EH (cell line): ENCODE results near the gene COX6B1.
"Not testable (repeated sequence)": the region's sequence is repeated elsewhere in the genome, so short reads cannot be mapped to it uniquely, and the experiment has no call there.

Experiments used
- DNase-seq: peaks from one replicate; pipeline ENCODE4 v3.0.0-alpha.2; 2015; ENCODE audit warnings: low read depth

COX6B1 gene, protein sequence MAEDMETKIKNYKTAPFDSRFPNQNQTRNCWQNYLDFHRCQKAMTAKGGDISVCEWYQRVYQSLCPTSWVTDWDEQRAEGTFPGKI

DNA sequence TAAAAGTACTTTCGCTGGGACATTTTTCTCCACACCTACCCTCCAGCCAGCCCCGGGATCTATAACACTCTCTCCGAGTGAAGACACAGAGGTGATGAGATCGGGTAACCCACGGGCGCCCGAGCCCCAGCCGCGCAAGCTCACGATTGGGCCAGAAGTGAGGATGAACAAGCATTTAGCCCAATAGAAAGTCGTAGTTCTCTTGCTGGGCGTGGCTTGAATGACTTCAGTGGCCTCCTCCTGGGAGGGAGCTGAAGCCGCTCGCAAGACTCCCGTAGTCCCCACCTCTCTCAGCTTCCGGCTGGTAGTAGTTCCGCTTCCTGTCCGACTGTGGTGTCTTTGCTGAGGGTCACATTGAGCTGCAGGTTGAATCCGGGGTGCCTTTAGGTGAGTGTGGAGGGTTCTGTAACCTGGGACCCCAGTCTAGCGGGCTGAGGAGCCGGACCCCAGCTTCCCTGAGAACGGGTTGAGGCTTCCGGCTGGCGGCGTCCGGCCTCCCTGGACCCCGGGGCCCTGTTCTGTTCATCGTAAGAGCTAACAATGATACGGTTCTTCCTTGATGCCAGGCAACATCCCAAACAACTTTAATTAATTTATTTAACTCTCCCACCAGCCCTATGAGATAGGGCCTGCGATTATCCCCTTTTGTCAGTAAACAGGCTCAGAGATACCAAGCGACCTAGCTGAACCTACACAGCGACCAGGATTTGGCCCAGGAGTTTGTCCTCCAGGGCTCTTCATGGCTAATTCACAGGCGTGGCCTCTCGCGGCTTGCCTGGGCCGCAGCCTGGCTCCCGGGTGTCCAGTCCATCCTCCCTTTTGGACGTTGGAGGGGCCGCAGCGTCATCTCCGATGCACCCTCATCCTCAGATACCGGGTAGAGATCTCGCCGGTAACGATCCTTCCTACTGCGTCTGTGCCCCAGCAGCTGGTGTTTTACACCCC, at the start of gene COX6B1:
Gene COX6B1, plus strand, starts transcription at position 307 of the 945 bp plus-strand sequence. CDS start 2,921 bp downstream, outside the sequence.
- peak; percentile 98 for DNase-seq

DNA sequence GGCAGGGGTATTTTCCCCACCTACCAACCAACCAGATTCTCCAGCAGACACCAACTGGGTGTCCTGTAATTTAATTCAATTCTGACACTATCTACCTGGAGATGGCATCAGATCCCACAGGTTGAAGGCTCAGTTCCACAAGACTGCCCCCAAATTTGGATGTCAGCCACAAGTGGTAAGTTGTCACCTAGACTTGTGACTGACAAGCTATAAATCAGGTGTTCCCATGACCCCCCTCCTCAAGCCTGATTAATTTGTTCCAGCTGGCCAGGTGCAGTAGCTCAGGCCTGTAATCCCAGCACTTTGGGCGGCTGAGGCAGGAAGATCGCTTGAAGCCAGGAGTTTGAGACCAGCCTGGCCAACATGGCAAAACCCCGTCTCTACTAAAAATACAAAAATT, 46.2 kb upstream of the COX6B1 start:
- DNase-seq = no peak

DNA sequence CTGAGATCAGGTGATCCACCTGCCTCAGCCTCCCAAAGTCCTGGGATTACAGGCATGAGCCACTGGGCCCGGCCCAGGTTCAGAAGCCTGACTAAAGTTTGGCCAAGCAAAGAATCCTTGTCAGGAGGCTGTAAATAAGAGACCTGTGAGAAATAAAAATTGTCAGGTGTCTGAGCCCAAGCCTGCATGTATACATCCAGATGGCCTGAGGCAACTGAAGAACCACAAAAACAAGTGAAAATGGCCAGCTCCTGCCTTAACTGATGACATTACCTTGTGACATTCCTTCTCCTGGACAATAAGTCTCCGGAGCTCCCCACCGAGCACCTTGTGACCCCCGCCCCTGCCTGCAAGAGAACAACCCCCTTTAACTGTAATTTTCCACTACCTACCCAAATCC, 43.7 kb upstream of the COX6B1 start:
- not testable (repeated sequence) for DNase-seq

DNA sequence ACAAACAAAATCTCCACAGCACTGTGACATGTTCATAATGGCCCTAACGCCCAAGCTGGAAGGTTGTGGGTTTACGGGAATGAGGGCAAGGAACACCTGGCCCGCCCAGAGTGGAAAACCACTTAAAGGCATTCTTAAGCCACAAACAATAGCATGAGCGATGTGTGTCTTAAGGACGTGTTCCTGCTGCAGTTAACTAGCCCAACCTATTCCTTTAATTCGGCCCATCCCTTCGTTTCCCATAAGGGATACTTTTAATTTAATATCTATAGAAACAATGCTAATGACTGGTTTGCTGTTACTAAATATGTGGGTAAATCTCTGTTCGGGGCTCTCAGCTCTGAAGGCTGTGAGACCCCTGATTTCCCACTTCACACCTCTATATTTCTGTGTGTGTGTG, 41.0 kb upstream of the COX6B1 start:
- DNase-seq = not testable (repeated sequence)

DNA sequence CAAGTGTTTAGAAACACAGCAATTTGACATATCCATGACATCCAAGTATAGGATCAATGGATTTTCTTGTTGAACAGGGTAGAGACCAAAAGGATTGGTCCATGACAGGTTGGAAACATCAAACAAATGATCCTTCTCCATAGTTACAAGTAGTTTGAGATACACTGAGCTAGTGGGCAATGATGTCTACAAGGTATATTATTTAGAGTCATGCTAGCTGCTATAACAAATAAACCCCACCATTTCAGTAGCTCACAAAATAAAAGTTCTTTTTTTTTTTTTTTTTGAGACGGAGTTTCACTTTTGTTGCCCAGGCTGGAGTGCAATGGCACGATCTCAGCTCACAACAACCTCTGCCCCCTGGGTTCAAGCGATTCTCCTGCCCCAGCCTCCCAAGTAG, 40.5 kb upstream of the COX6B1 start:
- no peak for DNase-seq

DNA sequence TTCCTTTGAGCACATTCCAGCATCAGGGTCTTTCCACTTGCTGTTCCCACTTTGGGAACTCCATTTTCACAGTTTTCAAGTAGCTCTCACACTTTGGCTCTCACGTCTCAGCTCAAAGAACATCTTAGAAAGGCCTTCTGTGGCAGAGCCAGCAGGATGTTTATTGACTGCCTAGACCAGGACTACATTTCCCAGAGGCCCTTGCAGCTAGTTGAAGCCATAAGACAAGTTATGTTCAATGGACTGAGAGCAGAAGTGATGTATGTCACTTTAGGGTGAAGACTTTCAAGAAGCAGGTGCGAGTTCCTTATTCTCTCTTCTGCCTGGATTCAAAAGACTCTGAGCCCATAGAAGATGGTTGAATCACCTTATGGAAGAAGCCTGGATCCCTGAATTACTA, 39.9 kb upstream of the COX6B1 start:
- peak; percentile 3 for DNase-seq

DNA sequence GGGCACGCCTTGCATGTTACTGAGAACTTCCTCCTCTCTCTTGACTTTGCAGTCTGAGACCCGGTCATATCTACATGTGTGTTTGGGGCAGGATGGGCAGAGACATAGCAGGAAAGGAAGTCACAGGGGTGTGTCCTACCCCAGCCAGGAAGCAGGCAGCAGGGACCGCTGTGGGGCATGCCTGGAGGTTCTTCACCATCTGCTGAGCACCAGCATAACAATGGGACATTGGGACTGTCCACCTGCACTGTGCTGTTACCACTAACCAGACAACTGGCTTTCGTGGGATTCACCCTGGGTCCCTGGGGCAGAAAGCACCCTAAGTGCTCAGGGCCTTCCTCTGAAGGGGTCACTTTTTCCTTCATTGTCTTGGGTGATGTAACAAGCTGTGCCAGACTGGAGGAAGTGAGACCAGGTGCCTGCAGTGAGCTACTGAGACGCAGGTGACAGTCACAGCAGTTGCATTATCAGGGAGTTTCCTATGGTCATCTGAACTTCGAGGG, 38.2 kb upstream of the COX6B1 start:
- DNase-seq = no peak

DNA sequence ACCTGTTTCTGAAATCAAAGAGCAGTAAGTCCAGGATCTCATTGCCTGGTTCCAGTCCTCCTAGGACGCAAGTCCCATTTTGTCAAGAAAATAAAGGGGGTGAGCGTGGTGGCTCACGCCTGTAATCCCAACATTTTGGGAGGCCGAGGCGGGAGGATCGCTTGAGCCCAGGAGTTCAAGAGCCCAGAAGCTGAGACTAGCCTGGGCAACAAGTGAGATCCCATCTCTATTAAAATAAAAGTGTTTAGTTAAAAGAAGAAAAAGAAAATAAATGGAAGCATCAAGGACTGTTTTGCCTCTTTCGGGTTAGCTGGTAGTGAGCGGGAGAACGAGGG, 35.9 kb upstream of the COX6B1 start:
- DNase-seq = no peak

DNA sequence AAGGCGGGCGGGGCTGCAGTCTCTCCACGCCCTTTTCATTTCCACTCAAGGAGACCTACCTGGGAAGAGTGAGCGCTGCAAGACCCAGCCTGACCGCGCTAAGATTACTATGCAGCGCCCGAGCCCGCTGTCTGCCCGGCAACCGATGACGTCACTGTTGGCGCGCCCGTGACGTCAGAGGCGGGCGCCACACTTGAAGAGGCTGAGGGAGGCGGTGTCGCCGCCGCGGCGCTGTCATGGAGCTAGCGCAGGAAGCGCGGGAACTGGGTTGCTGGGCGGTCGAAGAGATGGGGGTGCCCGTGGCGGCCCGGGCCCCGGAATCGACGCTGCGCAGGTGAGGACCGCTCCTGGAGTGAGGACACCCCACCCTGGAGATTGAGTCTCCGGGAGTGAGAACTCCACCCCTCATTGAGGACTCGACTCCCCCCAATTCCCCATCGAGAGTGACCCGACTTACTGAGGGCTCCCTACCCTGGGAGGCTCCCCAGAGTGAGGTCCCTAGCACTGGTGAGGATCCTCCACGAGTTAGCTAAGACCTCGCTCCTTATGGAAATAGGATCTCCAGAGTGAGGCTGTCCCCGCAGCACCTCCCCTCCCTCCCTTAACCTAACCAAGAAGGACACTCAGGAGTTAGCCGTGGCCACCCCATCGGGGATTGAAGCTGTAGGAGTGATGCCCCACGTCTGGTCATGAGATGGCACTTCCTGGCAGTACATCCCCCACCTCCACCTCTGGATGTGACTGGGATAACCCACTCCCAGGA, 35.4 kb upstream of the COX6B1 start, which contains the start of gene HAUS5:
Gene HAUS5, plus strand, starts transcription at position 177 of the 763 bp plus-strand sequence. Its CDS starts 60 bp downstream, at position 237.
- peak; percentile 88 for DNase-seq

DNA sequence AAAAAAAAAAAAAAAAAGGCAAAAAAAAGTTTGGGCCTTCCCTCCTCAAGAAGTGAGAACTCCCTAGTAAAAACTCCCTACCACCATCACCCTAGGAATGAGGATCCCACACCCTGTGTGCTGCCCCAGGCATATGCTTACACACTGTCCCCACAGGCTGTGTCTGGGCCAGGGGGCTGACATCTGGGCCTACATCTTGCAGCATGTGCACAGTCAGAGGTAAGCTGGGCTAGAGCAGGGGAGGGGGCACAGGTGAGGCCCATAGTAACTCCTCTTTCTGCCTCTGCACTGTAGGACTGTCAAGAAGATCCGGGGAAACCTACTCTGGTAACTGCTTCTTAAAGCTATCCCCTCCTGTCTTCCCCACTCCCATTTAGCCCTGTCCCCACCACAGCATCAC, 34.5 kb upstream of the COX6B1 start:
- DNase-seq = no peak

DNA sequence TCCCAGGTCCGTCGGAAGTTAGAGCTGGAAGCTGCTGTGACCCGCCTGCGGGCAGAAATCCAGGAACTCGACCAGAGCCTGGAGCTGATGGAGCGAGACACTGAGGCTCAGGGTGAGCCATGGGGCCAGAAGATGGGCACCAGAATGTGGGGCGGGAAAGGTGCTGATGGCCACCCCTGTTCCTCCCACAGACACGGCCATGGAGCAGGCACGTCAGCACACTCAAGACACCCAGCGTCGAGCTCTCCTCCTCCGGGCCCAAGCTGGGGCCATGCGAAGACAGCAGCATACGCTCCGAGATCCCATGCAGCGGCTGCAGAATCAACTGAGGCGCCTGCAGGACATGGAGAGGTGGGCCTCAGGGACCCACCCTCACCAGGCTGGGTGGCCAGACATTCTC, 33.1 kb upstream of the COX6B1 start:
- no peak for DNase-seq

DNA sequence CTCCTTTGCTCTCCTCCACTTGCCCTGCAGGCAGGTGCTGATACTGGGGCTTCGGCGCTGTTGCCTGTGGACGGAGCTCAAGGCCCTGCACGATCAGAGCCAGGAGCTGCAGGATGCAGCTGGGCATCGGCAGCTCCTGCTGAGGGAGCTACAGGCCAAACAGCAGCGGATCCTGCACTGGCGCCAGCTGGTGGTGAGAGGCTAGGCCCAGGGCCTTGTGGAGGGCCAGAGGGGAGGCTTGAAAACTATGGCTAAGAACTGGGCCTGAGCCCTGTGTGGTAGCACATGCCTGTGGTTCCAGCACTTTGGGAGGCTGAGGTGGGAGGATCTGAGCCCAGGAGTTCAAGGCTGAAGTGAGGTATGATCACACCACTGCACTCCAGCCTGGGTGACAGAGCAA, 29.3 kb upstream of the COX6B1 start:
- DNase-seq = no peak

DNA sequence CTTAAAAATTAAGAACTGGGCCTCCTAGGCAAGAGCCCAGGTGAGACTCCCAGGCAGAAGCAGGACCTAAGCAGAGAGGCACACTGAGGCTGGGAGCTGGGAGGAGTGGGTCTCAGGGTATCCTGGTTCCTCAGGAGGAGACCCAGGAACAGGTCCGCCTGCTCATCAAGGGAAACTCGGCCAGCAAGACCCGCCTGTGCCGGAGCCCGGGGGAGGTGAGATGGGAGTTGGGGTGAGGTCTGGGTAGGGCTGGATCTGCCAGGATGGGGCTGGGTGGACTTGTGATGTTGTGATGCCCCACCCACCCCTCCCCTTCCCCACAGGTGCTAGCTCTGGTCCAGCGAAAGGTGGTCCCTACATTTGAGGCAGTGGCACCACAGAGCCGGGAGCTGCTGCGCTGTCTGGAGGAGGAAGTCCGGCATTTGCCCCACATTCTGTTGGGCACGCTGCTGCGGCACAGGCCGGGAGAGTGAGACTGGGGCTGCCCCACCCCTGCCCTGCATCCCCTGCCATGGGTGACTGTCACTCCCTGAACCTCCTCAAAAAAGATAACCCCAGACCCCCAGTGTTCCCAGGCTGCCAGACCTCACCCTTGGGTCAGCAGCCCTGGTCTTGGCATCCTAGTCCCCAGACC, 28.7 kb upstream of the COX6B1 start:
- DNase-seq = no peak

DNA sequence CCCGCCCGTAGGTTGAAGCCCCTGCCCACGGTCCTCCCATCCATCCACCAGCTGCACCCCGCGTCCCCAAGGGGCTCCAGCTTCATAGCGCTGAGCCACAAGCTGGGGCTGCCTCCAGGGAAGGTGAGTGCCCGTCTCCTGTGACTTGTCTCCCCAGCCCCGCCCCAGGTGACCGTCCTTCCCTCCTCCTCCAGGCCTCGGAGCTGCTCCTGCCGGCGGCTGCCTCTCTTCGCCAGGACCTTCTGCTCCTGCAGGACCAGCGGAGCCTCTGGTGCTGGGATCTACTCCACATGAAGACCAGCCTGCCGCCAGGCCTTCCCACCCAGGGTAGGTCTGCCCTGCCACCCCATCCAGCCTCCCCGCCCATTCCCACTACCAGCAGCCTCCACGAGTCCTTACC, 28.1 kb upstream of the COX6B1 start:
- no peak for DNase-seq

DNA sequence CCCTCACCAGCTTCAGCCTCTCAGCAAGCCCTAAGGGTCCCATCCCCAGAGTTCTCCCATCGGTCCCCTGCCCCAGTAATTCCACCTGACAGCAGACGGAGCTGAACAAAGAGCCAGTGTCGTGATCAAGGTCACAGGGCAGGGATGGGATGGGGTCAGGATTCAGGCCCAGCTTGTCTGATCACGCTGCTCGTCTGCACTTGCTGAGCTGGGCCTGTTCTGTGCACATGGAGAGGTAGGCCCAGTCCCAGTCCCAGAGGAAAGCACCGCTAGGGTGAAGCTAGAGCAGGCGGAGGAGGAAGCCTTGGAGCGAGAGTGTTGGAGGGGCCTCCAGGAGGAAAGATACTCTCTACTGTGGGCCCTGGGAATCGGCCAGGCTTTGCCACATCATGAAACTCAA, 26.4 kb upstream of the COX6B1 start:
- no peak for DNase-seq

DNA sequence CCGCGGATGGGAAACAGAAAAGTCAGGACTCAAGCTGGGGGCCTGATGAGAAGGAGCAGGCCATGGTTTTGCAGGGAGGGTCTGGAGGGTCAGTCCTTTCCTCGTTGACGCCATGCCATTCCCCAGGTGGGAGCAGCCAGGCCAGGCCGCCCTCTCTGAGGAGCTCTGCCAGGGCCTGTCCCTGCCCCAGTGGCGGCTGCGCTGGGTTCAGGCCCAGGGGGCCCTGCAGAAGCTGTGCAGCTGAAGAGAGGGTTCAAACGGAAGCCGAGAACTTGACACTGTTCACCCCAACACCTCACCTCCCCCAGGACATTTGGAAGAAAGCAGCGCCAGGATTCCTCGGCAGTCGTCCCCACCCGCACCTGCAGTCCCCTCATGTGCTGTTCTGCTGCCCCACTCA, 25.4 kb upstream of the COX6B1 start:
- DNase-seq = no peak

DNA sequence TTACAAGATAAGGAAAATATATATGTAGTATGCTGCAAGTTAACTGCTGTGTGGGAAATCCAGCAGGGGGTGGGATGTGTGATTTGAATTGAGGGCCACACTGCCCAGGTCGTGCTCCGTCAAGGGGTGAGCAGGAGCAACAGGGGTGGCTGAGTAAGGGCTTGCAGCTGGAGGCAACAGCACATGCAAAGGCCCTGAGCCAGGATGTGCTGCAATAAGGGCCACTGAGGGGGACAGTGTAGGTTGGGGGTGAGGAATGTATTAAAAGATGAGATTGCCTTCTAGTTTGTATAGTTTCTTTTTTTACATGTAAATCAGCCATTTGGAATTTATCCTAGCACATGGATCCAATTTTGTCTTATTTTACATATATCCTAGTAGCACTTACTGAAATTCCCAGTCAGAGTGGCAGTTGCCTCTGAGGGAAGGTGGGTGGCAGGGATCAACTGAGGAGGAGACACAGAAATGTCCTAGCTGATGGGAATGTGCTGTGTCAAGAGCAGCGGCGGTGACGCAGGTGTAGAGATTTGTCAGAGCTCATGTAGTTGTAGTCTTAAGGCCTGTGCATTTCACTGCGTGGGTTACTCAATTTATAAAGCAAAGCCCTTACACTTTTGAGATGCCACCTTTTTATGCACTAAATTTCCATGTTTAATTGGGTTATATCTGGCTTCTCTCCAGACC, 24.7 kb upstream of the COX6B1 start:
- no peak for DNase-seq

DNA sequence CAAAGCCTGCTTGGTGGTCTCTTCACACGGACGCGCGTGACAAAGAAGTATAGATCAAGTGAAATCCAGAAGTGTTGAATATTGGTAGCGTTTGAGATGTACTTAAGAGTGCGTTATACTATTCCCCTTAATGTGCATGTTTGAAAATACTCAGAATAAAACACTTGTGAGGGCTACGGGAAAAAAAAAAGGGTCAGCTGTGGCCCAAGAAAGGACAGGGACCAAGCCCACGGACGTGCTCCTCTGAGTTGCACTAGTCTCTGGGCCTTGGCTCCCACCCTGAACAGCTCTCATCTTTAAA, 19.9 kb upstream of the COX6B1 start:
- no peak for DNase-seq

DNA sequence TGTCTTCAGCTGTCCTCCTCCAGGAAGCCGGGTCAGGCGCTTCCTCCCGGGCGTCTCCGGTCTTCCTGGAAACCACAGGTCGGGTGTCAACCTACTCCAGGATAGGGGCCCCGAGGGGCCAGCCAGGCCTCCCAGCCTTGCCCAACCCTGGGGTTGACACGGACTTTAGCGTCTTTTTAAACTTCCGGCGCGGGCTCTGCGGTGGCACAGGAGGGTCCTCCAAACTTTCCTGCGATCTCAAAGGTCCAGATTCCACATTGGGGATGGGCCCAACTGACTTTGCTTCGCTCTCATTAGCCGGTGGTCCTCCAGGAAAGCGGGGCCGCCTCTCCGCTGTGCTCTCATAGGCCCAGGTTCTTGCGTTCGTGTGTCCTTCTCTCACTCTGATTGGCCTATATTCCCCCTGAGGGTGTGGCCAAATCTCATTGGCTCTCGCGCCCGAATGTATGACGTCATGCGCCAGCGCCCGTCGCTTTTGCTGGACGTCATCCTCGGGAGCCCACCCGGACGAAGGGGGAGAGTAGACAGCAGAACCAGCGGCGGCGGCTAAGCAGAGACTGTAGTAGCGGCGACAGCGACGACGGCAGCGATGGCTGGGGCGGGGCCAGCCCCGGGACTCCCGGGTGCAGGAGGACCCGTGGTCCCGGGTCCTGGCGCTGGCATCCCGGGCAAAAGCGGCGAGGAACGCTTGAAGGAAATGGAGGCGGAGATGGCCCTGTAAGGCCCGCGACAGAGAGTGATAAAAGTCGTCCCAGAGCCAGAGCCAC, 19.4 kb upstream of the COX6B1 start, which contains the start of gene RBM42:
Gene RBM42, plus strand, starts transcription at position 472 of the 767 bp plus-strand sequence. Its CDS starts 118 bp downstream, at position 590.
- peak; percentile 99 for DNase-seq

DNA sequence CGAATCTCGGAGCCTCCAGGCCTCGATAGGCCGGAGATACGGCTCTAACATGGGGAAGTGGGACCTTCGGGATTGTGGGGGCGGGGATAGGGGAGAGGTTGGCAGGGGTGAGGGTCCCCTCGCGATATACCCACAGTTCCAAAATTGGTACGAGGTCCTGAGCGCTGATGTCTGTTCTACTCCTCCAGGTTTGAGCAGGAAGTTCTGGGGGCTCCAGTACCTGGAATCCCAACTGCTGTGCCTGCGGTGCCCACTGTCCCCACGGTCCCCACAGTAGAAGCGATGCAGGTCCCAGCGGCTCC, 18.8 kb upstream of the COX6B1 start:
- DNase-seq = no peak
